ENCODE data around the gene PRR29. TPM values are rescaled to one million over a fixed set of nuclear protein-coding genes. Genes with fewer than 3 reads are reported as not detected.
A peak's percentile ranks its signal among the peaks of the same experiment; 100 is the strongest.
"Not testable (repeated sequence)": the region's sequence is repeated elsewhere in the genome, so short reads cannot be mapped to it uniquely, and the experiment has no call there.

PRR29 gene
- polyA plus RNA-seq, 1 of the 3 experiments (the other 2 are of a cell fraction), result 2.7 TPM

DNA sequence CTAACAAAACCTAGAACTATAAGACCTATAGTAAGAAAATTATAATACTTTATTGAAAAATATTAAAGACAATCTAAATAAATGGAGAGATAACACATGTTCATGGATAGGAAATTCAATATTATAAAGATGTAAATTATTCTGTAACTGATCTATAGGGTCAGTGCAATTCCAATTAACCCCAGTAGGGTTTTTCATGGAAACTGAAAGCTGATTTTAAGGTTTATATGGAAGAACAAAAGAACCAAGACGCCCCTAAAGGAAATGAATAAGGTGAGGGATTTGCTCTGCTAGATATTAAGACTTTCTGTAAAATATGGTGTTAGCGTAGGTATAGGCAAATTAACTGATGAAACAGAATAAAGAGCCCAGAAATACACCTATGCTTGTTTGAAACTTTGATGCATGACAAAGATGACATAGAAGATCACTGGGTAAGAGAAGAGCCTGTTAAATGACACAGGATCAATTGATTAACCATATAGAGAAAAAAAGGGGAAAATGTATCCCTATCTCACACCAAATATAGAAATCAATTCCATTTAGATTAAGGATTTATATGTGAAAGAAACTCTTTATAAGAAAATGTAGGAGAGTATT lies 19.3 kb downstream of the PRR29 start:
- Histone ChIP-seq H3K36me3 (replicated peaks in 1 of 2; ENCODE audit: control insufficient read depth in 1 of 2, insufficient read depth in 2 of 2, low read length in 1 of 2) (no peaks in the 10 kb centered on the region), H3F3A (replicated peaks; ENCODE audit: insufficient read depth) (no peaks in the 10 kb centered on the region), H3K27ac (ENCODE audit: low read depth in 2 of 2, low read length in 1 of 2) (no peak overlapping the region), H3K4me2 (no peak overlapping the region), H3K9me2 (no peaks in the 10 kb centered on the region), H3K27me3 (ENCODE audit: insufficient read depth) (no peaks in the 10 kb centered on the region; the same call in 1 of the 2 replicates), H2AFZ (ENCODE audit: low read depth) (no peak overlapping the region), H3K9ac (no peak overlapping the region), H3K4me1 (ENCODE audit: control insufficient read depth in 1 of 2, insufficient read depth in 2 of 2, low read depth in 1 of 2, low read length in 1 of 2) (no peaks in the 10 kb centered on the region), H4K20me1 (ENCODE audit: insufficient read depth) (no peaks in the 10 kb centered on the region), H3K9me3 (no peaks in the 10 kb centered on the region), H3K79me2 (ENCODE audit: insufficient read depth) (no peaks in the 10 kb centered on the region), H3K4me3 (ENCODE audit: low read depth in 2 of 2, low read length in 1 of 2) (no peak overlapping the region)
- TF ChIP-seq GATA2 (CRISPR knock-in tag; IDR thresholded peaks at IDR 0.05) (no peak), RCOR1 (IDR thresholded peaks at IDR 0.05; ENCODE audit: low read length) (no peak), FOXJ3 (CRISPR knock-in tag; IDR thresholded peaks at IDR 0.05) (no peak), JUND (IDR thresholded peaks at IDR 0.05) (no peak), FOSL2 (IDR thresholded peaks at IDR 0.05; ENCODE audit: borderline replicate concordance, low read depth) (no peak)
- TF ChIP-seq, protein P1, sequence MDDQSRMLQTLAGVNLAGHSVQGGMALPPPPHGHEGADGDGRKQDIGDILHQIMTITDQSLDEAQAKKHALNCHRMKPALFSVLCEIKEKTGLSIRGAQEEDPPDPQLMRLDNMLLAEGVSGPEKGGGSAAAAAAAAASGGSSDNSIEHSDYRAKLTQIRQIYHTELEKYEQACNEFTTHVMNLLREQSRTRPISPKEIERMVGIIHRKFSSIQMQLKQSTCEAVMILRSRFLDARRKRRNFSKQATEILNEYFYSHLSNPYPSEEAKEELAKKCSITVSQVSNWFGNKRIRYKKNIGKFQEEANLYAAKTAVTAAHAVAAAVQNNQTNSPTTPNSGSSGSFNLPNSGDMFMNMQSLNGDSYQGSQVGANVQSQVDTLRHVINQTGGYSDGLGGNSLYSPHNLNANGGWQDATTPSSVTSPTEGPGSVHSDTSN (IDR thresholded peaks at IDR 0.05), result no peak
- TF ChIP-seq, protein P2, sequence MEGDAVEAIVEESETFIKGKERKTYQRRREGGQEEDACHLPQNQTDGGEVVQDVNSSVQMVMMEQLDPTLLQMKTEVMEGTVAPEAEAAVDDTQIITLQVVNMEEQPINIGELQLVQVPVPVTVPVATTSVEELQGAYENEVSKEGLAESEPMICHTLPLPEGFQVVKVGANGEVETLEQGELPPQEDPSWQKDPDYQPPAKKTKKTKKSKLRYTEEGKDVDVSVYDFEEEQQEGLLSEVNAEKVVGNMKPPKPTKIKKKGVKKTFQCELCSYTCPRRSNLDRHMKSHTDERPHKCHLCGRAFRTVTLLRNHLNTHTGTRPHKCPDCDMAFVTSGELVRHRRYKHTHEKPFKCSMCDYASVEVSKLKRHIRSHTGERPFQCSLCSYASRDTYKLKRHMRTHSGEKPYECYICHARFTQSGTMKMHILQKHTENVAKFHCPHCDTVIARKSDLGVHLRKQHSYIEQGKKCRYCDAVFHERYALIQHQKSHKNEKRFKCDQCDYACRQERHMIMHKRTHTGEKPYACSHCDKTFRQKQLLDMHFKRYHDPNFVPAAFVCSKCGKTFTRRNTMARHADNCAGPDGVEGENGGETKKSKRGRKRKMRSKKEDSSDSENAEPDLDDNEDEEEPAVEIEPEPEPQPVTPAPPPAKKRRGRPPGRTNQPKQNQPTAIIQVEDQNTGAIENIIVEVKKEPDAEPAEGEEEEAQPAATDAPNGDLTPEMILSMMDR (IDR thresholded peaks at IDR 0.05), result peak; percentile 51
- POLR2A ChIA-PET, result no interaction called here
- CTCF ChIA-PET, result interaction anchor here (0.6 to 17.1 kb wide), 20 partner anchors 10 to 1493 kb away, joined by 3 to 810 read pairs (median 3); partner anchors contain the start of genes CSHL1, ERN1 and GH1
- no peak for DNase-seq
- 73% methylated on average over 2 of the region's 2 CpGs for WGBS (ENCODE audit: low lambda C conversion rate)

DNA sequence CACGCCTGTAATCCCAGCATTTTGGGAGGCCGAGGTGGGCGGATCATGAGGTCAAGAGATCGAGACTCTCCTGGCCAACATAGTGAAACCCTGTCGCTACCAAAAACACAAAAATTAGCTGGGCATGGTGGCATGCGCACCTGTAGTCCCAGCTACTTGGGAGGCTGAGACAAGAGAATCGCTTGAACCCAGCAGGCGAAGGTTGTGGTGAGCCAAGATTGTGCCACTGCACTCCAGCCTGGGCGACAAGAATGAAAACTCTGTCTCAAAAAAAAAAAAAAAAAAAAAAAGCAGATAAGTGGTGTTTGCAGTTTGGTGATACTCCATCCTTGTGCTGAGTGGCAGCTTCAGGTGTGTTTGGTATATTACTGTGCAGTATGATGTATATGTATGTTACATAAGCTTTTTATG lies 21.4 kb downstream of the PRR29 start:
- 72% methylated on average over 9 of the region's 9 CpGs for WGBS (ENCODE audit: low lambda C conversion rate)
- not testable (repeated sequence) for H3K9me2 ChIP-seq; H3K27me3 ChIP-seq (ENCODE audit: insufficient read depth); H3K79me2 ChIP-seq (ENCODE audit: insufficient read depth); H3K4me3 ChIP-seq (ENCODE audit: low read depth in 2 of 2, low read length in 1 of 2); H3K4me2 ChIP-seq; H3K4me1 ChIP-seq (ENCODE audit: control insufficient read depth in 1 of 2, insufficient read depth in 2 of 2, low read depth in 1 of 2, low read length in 1 of 2); H3K36me3 ChIP-seq (replicated peaks in 1 of 2; ENCODE audit: control insufficient read depth in 1 of 2, insufficient read depth in 2 of 2, low read length in 1 of 2); H3K9ac ChIP-seq; H3F3A ChIP-seq (replicated peaks; ENCODE audit: insufficient read depth); H2AFZ ChIP-seq (ENCODE audit: low read depth); H4K20me1 ChIP-seq (ENCODE audit: insufficient read depth); H3K27ac ChIP-seq (ENCODE audit: low read depth in 2 of 2, low read length in 1 of 2); DNase-seq; H3K9me3 ChIP-seq
- ChIA-PET POLR2A (interaction anchor here (1.2 kb wide), 1 partner anchor 126 kb away, joined by 3 read pairs; no protein-coding TSS in a partner anchor), CTCF (interaction anchor here (0.7 to 17.1 kb wide), 10 partner anchors 8 to 263 kb away, joined by 3 to 810 read pairs (median 4); partner anchors contain the start of genes ERN1 and GH1)

Measured in SK-N-SH (cell line).